SH-SY5Y (cell line): ENCODE results near the gene SERPINA1.

Experiments used
- GATA2 ChIP-seq: IDR thresholded peaks from 2 replicates; pipeline ENCODE4 v1.6.1; 2011; ENCODE audit warnings: mild to moderate bottlenecking, low read depth, low read length
- GATA3 ChIP-seq: IDR thresholded peaks from 2 replicates; pipeline ENCODE4 v1.6.1; 2011; ENCODE audit warnings: low read depth, mild to moderate bottlenecking, low read length, moderate library complexity

Gene SERPINA1

GRCh38 chr14:94388384-94389103, at the start of gene SERPINA1:
TSS of gene SERPINA1 (minus strand) at chr14:94388602. CDS start at chr14:94383237, 5,365 bp downstream.
- TF ChIP-seq GATA2 (no peak), GATA3 (no peak)

DNA sequence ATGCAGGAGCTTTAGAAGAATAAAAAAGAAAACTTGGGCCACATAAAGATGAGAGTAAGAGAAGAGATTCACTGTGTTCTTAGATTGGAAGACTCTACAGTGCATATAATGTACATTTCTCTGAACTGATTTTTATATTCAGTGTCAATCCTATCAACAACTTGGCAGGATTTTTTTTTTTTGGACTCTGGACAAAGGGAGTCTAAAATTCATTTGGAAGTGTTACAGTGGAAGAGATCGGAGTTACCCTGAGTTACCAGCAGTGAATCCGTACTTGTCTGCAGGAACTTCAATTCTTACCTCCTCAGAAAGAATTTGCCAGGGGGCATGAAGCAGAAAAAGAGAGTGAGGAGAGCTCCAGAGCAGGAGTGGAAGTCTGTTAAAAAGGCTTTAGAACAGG, 40.2 kb upstream of the SERPINA1 start:
- TF ChIP-seq GATA2 (no peak), GATA3 (no peak)

DNA sequence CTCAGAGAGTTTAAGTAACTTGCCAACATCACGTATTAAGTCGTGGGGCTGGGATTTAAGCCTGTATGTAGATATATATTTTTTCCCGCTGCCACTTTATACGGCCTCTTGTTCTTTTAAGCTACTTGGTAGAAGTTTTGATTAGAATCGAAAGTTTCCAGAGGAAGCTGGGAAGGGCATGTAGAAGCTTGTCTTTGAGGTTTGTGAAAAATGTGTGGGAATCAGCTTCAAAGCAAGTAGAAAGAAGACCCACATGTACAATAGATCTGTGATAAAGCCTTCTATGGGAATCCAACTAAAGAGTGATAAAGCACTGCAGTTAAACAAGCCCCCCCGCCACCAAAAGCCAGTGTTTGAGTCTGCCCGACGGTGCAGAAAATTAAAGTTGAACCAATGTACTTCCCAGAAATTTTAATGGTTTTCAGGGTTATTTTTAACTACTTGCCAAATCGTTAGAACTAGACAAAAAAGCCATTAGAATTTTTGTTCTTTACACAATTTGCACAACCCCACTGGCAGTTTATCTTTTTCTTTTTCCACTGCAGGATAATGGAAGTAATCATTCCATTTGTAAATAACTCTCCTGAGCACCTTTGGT, 38.7 kb upstream of the SERPINA1 start:
- TF ChIP-seq GATA3 (no peak), GATA2 (no peak)

DNA sequence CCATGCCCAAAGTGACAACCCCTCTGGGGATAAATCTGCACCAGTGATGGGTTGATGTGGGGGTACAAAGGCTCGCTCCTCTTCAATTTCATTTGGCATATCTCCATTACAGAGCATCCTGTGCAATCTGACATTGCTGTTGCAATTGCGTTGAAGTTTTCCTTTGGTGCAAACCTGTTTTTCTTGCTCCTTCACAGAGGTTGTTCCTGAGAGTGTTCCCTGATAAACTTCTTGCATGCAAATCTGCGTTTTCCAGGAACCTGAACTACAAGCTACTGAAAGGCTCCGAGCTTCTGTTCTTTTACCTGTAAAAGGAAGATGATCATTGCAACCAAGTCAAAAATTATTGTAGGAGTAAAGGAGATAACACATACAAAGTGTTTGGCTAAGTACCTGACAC, 38.1 kb upstream of the SERPINA1 start:
- TF ChIP-seq GATA3 (no peak), GATA2 (no peak)

GRCh38 chr14:94424371-94424770, 36.0 kb upstream of the SERPINA1 start:
- no peak for TF ChIP-seq GATA2
- TF ChIP-seq GATA3 = no peak

- TF ChIP-seq GATA3 (no peak), GATA2 (no peak)
These were observed 35.2 kb upstream of the SERPINA1 start for GRCh38 chr14:94423453-94424056.

GRCh38 chr14:94421316-94421715, 32.9 kb upstream of the SERPINA1 start:
- no peak for TF ChIP-seq GATA2
- TF ChIP-seq GATA3 = no peak

- no peak for TF ChIP-seq GATA2
- no peak for TF ChIP-seq GATA3
These were observed 24.6 kb upstream of the SERPINA1 start for GRCh38 chr14:94412671-94413638.

DNA sequence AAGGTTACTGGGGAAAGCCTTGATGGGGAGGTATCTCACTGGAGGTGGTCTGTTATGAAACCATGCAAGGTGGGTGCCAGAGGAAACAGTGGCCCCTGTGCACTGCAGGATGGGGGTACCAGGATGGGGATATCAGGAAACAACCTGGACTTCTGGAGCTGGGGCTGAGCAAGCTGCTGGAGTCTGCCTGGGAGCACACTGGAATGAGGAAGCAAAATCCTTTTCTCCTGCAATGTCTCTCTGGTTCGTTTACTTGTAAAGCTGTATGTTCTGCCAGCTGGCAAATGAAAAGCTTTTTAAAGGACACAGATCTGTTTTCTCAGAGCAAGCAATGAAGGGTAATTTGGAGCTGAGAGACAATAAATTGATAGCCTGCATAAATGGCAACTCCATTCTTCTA, 23.2 kb upstream of the SERPINA1 start:
- no peak for TF ChIP-seq GATA3
- TF ChIP-seq GATA2 = no peak

- TF ChIP-seq GATA3 = no peak
- no peak for TF ChIP-seq GATA2
These were observed 20.2 kb upstream of the SERPINA1 start for GRCh38 chr14:94408546-94409095.

DNA sequence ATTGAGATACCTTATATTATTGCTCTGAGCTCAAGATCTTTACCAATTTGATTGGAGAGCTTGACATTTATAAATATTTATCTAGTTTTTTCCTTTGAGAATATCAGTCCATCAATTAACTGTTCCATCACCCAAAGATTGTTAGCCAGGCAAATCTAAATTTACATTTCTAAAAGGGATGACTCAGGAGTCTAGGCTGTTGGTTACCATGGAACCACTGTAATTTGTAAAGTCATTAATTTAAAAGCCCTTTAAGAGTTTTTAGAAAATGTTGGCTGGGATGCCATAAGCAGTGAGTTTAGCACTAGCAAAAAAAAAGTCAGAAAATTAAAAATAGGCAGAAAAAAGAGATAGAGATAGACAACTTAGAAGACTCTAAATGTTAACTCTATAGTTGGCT, 19.5 kb upstream of the SERPINA1 start:
- no peak for TF ChIP-seq GATA2
- TF ChIP-seq GATA3 = no peak

DNA sequence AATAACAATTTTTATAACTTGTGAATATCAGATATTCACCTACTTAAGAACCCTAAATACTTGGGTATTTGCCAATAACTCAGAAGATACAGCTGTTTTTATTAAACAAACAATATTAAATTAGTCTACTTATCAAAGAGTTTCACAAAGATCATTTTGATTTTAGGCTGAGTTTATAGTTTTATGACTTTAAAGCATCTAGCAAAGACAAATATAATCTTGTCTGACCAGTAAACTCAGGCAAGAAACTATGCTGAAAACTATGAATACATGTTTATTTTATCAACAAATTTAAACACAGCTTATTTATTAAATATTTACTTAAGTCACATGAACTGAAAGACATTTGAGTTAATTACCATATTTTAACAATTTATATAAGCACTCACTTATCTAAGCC, 18.5 kb upstream of the SERPINA1 start:
- TF ChIP-seq GATA3 (no peak), GATA2 (no peak)

- TF ChIP-seq GATA2 (no peak), GATA3 (no peak)
These were observed 17.1 kb upstream of the SERPINA1 start for GRCh38 chr14:94405486-94405885.

DNA sequence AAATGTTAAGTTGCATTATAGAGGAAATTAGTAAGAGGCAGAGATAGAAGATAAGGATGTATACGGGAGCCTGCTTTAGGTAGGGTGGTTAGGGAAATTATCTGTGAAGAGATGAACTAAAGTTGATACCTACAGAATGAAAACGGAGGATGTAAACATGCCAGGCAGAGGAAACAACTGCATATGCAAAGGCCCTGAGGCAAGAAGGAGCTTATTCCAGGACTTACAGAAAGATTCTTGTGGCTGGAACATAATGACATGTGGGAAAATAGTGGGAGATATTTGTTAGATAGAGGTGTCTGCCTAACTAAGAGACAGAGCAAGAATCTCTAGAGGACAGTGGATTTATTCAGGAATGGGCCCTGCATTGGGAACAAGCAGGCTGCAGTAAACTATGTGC, 16.2 kb upstream of the SERPINA1 start:
- TF ChIP-seq GATA3 (no peak), GATA2 (no peak)
